Measurements from ENCODE around the gene GPR161. TPM values are rescaled to one million over a fixed set of nuclear protein-coding genes. Genes with fewer than 3 reads are reported as not detected.

The GPR161 gene
- polyA plus RNA-seq, 1 experiment, result 20.4 TPM

DNA sequence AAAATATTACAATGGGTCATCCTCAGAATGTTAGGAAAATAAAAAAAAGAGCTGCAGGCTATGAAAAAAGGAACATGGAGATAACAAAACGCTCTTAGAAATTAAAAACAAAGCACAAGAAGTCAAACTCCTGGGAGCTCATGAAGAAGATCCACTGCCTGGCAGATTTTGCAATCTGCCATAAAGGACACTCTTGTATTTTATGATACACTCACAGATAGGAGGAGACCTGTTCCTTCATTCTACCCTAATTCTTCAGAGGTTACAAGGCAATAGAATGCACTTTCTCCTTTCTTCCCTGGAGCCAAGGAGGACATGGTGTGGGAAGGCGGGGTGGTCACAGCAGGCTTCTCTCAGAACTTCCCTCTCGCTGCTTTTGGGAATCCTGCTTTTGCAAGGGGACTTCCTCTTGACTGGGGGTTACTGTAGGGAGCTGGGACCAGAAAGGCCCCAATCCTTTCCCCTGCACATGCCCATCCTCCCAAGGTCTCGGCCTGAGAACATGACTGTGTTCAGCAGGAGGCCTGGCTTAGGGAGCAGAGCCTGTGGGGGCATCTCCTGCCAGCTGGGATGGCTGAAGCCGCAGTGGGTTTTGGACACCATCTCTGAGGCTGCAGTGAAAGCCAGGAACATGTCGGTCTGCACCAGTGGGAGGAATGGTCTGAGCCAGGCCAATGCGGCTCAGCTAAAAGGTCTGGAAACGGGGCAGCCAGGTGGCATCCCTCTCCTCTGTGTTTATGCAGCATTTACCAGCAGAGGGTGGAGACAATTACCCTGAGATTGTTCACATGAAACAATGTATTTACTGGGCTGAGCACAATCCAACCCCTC is 44.8 kb downstream of the GPR161 start:
- peaks cover 8% of the 10 kb centered on the region for H3K36me3 ChIP-seq (ENCODE audit: control insufficient read depth, insufficient read depth, low read length)
- DNase-seq (ENCODE audit: low read depth), result no peak
- POLR2A ChIA-PET, result no interaction called here
- no peak overlapping the region for H3K4me3 ChIP-seq (ENCODE audit: low read depth, low read length)
- CTCF ChIA-PET, result interaction anchor here (3.6 kb wide), 1 partner anchor 10 kb away, joined by 15 read pairs; no protein-coding TSS in a partner anchor
- no peaks in the 10 kb centered on the region for H3K27me3 ChIP-seq (ENCODE audit: control insufficient read depth, insufficient read depth, low read length)
- TF ChIP-seq, protein P1, sequence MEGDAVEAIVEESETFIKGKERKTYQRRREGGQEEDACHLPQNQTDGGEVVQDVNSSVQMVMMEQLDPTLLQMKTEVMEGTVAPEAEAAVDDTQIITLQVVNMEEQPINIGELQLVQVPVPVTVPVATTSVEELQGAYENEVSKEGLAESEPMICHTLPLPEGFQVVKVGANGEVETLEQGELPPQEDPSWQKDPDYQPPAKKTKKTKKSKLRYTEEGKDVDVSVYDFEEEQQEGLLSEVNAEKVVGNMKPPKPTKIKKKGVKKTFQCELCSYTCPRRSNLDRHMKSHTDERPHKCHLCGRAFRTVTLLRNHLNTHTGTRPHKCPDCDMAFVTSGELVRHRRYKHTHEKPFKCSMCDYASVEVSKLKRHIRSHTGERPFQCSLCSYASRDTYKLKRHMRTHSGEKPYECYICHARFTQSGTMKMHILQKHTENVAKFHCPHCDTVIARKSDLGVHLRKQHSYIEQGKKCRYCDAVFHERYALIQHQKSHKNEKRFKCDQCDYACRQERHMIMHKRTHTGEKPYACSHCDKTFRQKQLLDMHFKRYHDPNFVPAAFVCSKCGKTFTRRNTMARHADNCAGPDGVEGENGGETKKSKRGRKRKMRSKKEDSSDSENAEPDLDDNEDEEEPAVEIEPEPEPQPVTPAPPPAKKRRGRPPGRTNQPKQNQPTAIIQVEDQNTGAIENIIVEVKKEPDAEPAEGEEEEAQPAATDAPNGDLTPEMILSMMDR (IDR thresholded peaks at IDR 0.05; ENCODE audit: insufficient read depth, low read depth, low read length), result no peak

- Histone ChIP-seq H3K36me3 (ENCODE audit: control insufficient read depth, insufficient read depth, low read length) (peaks cover 5% of the 10 kb centered on the region), H3K27me3 (ENCODE audit: control insufficient read depth, insufficient read depth, low read length) (no peaks in the 10 kb centered on the region), H3K4me3 (ENCODE audit: low read depth, low read length) (no peak overlapping the region)
- CTCF ChIA-PET, result interaction anchor here (0.8 to 3.6 kb wide), 2 partner anchors 9 to 12 kb away, joined by 3 to 15 read pairs; no protein-coding TSS in a partner anchor
- POLR2A ChIA-PET, result no interaction called here
- no peak for DNase-seq (ENCODE audit: low read depth)
- TF ChIP-seq, protein P1 (IDR thresholded peaks at IDR 0.05; ENCODE audit: insufficient read depth, low read depth, low read length), result no peak
Measured at GRCh38 chr1:168091063-168091462, 45.7 kb downstream of the GPR161 start.

- Histone ChIP-seq H3K4me3 (ENCODE audit: low read depth, low read length) (no peak overlapping the region), H3K36me3 (ENCODE audit: control insufficient read depth, insufficient read depth, low read length) (peaks cover 5% of the 10 kb centered on the region), H3K27me3 (ENCODE audit: control insufficient read depth, insufficient read depth, low read length) (no peaks in the 10 kb centered on the region)
- TF ChIP-seq, protein P1 (IDR thresholded peaks at IDR 0.05; ENCODE audit: insufficient read depth, low read depth, low read length), result no peak
- POLR2A ChIA-PET, result no interaction called here
- no peak for DNase-seq (ENCODE audit: low read depth)
- CTCF ChIA-PET, result interaction anchor here (0.6 to 0.8 kb wide), 2 partner anchors 12 to 243 kb away, joined by 3 read pairs; no protein-coding TSS in a partner anchor
Measured at GRCh38 chr1:168090395-168090794, 46.3 kb downstream of the GPR161 start.

GRCh38 chr1:168089979-168090337 is 46.8 kb downstream of the GPR161 start:
- ChIA-PET CTCF (interaction anchor here (0.6 kb wide), 1 partner anchor 243 kb away, joined by 3 read pairs; no protein-coding TSS in a partner anchor), POLR2A (no interaction called here)

More at GRCh38 chr1:168089979-168090337, 46.8 kb downstream of the GPR161 start:
- Histone ChIP-seq H3K4me3 (ENCODE audit: low read depth, low read length) (no peak overlapping the region), H3K27me3 (ENCODE audit: control insufficient read depth, insufficient read depth, low read length) (no peaks in the 10 kb centered on the region), H3K36me3 (ENCODE audit: control insufficient read depth, insufficient read depth, low read length) (peaks cover 5% of the 10 kb centered on the region)
- no peak for DNase-seq (ENCODE audit: low read depth)
- TF ChIP-seq, protein P1 (IDR thresholded peaks at IDR 0.05; ENCODE audit: insufficient read depth, low read depth, low read length), result no peak
